ENCODE measurements around the gene CHID1.

GRCh38 chr11:888310-889212, 22.0 kb downstream of the CHID1 start:
- TF ChIP-seq POLR2AphosphoS5 (IDR thresholded peaks at IDR 0.05) (no peak), POLR2A (IDR thresholded peaks at IDR 0.05) (no peak)
- TF ChIP-seq, protein P1, sequence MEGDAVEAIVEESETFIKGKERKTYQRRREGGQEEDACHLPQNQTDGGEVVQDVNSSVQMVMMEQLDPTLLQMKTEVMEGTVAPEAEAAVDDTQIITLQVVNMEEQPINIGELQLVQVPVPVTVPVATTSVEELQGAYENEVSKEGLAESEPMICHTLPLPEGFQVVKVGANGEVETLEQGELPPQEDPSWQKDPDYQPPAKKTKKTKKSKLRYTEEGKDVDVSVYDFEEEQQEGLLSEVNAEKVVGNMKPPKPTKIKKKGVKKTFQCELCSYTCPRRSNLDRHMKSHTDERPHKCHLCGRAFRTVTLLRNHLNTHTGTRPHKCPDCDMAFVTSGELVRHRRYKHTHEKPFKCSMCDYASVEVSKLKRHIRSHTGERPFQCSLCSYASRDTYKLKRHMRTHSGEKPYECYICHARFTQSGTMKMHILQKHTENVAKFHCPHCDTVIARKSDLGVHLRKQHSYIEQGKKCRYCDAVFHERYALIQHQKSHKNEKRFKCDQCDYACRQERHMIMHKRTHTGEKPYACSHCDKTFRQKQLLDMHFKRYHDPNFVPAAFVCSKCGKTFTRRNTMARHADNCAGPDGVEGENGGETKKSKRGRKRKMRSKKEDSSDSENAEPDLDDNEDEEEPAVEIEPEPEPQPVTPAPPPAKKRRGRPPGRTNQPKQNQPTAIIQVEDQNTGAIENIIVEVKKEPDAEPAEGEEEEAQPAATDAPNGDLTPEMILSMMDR (IDR thresholded peaks at IDR 0.05), result no peak

Data from upper lobe of left lung (tissue), 4 donors.